Stimulated activated CD8-positive, alpha-beta memory T cell treated with anti-CD3 and anti-CD28 coated beads, Interleukin-7, amount 100 ng/mL, for 4 hours (primary cell): Measurements from ENCODE around the gene RRBP1.
A peak's percentile ranks its signal among the peaks of the same experiment; 100 is the strongest.

ENCODE experiments used
- DNase-seq, 2 donors: peaks; one replicate each; pipeline ENCODE4 v3.0.0-alpha.2; 2020; ENCODE audit warnings: low read depth in 2 of 2

Gene RRBP1

DNA sequence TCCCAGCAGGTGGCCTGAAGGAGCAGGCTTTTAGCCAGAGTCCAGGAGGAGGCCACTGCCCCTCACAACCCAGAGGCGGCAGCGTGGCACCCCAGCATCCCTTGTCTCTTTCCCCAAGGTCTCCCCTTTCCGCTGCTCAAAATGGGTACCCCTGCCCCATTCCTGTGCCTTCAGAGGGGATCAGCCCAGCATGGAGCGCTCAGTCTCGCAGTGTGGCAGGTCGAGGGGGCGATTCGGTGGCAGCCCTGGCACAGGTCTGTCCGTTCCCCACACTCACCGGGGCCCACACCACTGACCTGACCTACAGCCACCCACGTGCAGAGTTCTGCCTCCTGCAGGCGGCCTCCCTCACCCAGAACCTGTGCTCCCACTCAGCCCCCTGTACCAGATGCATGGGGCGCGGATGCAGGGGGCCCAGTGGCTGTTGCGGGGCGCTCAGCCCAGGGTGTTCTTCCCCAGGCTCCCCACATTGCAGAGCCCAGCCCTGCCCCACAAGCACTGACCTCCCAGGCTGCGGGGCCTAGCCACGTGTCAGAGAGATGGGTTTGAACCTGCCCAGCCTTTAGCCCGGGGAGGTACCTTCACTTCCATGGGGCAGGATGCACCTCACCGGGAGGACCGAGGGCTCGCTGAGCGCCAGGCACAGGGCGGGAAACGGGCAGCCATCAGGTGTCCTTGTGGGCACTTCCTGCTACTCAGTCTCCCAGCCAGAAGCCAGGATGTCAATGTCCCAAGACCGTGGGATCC is 70.3 kb downstream of the RRBP1 start:
- no peak for DNase-seq

DNA sequence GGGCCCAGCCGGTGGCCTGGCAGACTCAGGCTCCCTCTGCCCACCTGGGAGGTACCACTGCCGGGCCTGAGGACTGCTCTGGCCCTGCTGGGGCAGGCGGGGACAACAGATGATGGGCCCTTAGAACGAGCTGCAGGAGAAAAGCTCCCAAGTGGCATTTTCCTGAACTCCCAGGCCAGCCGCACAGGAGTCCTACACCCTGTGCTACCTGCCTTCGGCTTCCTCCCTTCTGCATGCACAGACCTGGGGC is 70.8 kb downstream of the RRBP1 start:
- DNase-seq: no peak

DNA sequence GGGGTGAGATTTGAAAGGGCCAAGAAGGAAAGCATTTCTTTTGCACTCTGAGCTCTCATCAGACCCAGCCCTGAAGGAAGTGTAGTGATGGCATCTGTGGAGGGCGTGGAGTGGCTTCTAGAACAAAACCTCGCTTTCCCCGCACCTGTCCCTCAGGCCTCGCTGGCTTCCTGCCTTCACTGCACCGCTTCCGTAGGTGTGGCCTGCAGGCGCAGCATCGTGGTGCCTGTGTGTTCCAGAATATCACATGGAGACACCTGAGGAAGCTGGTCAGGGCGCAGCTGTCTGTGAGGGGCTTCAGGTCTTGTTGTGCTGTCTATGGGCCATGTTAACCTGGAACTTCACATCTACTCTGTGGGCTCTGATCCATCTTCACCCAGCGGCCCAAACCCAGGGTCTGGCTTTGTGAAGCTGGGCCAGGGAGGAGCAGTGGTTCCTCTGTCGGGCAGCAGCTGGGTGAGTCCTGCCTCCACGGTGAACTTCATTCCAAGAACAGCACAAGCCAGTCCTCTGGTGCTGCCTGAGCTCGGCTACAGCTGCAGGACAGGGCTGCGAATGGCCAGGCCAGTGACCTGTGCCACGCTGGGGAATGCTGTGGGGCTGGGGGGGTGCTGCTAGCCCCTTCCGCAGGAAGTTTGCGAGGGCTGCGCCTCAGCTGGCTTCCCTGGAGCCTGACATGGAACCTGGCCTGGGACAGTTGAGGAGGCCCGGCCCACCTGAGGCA is 71.3 kb downstream of the RRBP1 start:
- DNase-seq: peak; percentile 37 to 46

DNA sequence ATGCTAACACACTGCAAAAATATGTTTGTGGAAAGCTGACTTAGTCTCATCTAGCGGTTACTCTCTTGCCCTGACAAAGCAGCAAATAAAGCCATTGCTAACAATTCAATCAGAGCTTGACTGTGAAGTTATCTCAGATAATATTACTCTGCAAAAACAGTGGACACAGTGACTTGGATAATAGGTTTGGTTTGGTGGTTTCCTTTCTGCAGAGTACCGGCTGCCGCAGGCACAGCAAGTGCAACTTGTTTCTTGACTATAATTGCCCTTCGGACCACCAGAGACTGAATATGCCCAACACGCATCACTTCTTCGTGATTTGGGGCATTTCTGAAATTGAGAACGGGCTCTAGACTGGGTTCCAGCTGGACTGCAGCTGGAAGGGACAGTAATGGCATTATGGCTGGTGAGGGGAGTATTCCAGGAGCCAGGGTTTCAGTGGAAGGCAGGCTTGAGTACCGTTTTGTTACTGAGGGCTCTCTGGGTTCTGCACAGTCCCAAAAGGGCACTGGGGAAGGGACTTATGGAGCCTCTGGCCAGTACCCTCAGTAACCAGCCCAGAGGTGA is 72.1 kb downstream of the RRBP1 start:
- no peak for DNase-seq

DNA sequence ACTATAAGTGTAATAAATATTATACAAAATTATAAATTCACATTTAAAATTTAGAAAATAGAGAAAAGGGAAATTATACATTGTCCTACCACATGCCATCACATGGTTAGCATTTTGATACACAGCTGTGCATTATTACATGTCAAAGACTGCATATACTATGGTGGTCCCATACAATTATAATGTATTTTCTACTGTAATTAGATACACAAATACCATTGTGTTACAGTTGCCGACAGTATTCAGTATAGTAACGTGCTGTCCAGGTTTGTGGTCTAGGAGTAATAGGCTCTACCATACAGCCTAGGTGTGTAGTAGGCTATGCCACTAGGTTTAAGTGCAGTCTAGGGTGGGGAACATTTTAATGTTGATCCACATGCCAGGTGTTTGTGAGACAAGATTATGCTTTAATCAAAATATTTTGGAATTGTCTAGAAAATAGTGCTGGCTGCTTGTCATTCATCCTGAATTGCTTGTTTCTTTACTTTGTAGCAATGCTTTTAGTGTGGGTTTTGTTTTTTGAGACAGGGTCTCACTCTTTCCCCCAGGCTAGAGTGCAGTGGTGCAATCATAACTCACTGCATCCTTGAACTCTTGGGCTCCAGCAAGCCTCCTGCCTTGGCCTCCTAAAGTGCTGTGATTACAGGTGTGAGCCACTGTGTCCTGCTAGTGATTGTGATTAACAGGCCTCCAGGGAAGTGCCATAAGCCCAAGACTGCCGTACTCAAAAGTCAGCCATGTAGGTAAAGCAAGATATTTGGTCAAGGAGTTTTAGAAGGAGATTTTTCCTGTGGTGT is 73.1 kb downstream of the RRBP1 start:
- no peak for DNase-seq

DNA sequence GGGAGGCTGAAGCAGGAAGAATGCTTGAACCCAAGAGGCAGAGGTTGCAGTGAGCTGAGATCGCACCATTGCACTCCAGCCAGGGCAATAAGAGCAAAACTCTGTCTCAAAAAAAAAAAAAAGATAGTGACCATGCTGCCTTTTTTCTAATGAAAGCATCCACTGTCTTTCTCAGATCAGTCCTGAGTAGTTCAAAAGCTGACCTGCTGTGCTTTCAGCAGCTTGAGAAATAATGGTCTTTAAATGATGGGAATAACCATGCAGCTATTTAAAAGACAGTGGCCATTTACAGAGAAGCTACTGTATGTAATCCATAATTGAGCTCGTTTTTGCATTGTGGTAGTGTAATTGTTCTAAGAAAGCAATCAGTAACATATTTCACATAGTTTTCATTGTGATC is 76.0 kb downstream of the RRBP1 start:
- DNase-seq: no peak

DNA sequence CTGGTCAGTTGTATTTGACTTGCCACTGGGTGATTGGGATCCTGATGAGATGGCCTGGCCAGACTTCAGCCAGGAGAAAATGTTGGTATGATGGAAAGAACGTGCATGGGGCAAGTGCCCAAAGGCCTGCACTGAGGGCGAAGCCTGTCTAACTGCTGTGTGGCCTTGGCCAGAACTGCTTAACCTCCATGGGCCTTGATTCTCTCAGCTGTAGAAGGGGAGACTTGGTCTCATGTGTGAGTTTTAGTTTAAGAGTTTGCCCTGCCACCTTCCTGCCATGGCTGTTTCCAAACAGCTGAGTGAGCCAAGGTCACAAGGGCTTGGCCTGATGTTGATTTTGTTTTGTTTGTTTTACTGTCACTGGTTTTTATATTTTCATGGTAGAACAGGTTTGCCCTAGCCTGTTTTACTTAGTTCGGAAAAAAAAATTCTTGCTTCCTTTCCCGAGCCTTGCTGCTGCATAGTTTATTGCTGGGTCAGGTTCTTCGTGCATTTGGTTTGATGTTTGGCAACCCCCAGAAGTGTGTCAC is 76.8 kb downstream of the RRBP1 start:
- DNase-seq: no peak

DNA sequence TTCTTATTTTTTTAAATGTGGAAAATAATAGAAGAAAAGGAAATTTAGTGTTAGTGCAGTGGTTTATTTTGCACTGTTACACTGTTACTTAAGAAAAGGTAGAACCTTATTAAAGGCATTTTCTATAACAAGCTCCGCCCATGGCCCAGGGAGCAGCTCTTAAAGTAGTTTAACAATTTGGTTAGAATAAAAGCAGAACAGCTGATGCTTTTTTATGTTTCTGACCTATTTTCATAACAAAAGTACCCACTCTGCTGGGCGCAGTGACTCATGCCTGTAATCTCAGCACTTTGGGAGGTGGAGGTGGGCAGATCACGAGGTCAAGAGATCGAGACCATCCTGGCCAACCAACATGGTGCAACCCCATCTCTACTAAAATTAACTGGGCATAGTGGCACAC is 79.5 kb downstream of the RRBP1 start:
- DNase-seq: no peak

DNA sequence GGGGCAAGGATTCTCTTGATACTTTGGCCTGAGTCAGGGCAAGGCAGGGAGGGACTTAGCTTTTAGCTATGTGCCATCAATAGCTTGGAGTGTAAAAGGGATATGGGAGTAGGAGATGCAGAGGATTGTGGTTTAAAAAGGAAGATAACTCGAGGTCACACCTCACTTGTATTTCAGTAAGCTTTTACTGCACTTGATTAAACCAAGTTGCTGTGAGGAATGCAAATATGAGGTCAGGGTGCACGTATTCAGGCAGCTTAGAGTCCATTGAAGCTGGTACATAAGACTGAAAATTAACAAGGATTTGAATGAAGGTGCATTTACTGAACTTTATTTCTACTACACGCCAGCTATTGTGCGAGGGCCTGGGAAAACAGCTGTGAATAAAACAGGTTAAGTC is 80.1 kb downstream of the RRBP1 start:
- no peak for DNase-seq

DNA sequence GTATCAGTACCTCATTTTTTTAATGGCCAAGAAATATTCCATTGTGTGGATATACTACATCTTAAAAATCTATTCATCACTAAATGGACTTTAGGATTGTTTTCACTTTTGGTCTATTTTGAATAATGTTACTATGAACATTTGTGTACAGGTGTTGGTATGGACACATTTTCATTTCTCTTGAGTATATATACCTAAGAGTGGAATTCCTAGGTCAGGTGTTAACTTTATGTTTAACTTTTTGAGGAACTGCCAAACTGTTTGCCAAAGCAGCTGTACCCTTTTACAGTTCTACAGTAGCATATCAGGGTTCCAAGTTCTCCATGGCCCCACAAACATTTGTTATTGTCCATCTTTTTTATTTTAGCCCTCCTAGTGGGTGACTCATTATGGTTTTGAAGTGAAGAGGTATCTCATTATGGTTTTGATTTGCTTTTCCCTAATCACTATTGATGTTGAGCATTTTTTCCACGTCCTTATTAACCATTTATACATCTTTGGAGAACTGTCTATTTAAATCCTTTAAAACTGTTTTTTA is 84.0 kb downstream of the RRBP1 start:
- DNase-seq: no peak

DNA sequence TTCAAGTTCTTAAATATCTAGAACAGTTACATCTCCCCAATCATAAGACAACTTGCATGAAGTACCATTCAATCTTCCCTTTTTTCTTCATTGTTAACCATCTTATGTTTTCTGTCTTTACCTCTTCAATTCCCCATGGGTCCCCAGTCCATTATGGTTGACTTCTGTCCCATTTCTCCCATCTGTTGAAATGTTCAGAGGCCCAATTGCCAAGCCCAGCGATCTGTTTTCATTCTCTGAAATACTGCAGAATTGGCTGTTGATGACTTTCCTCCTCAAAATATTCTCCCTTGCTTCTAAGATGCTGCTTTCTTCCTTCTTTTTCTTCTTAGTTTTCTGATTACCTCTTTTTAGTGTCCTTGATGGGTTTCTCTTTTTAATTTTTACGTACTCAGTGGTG is 86.2 kb downstream of the RRBP1 start:
- DNase-seq: no peak

DNA sequence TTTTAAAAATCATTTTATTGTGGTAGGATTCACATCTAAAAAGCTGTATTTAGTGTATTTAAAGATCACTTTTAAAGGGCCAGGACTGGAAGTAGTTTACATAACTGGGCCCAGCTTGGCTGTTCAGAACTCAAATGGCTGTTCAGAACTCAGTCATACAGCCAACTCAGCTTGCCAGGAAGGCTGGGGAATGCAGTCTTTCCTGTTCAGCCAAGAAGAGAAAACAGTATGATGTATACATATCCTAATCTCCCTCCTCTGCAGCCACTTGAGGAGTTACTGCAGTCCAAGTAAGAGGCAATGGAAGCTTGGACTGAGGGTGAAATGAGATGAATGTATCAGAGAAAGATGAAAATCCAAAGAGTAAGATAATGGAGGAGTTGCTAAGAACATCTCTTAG is 87.6 kb downstream of the RRBP1 start:
- DNase-seq: no peak

DNA sequence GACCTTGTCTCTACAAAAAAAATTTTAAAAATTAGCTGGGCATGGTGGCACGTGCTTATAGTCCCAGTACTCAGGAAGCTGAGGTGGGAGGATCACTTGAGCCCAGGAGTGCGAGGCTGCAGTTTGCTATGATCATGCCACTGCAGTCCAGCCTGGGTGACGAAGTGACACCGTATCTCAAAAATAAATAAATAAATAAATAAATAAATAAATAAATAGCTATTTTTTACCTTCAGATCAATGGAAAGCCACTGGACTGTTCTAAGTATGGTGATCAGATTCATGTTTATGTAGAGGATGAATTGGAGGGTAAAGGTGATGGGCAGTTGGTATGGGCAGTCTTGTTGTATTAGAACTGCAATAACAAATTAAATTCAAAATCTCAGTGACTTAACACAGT is 88.1 kb downstream of the RRBP1 start:
- DNase-seq: no peak

DNA sequence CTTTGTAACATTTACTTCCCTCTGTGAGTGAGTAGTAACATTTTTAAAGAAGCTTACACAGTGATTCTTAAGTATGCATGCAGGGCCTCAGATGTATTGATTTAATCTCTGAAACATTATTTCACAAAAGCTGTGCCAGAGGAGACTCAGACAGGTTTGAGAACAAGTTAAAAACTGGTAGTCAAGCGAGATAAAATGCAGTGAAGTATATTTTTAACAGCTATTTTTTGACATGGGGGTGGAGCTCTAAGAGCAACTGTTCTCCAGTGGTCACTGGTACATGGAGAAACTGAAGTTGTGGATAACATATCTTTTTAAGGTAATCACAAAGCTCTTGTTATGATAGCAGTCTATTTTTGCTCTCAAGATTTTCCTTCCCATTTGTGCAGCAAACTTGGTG is 91.8 kb downstream of the RRBP1 start:
- no peak for DNase-seq

DNA sequence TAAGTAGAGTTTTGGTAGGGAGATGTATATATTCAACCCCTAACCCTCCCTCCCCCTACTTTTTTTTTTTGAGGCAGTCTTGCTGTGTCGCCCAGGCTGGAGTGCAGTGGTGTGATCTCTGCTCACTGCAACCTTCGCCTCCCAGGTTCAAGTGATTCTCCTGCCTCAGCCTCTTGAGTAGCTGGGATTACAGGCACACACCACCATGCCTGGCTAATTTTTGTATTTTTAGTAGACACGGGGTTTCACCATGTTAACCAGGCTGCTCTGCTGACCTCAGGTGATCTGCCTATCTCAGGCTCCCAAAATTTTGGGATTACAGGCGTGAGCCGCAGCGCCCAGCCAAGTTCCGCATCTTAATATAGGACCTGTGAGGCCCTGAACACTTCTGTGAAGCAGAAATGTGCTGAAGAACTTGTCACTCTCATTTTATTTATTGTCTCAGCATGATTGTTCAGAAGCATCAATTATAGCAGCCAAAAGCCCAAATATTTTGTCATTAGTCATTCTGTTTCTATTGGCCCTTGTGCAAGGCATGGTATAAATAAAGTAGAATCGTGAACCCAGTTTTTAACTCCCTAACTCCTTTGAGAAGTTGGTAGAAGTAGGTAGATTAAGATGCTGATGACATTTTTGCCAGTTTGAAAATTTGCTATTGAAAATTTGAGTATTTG is 92.7 kb downstream of the RRBP1 start:
- DNase-seq: no peak

DNA sequence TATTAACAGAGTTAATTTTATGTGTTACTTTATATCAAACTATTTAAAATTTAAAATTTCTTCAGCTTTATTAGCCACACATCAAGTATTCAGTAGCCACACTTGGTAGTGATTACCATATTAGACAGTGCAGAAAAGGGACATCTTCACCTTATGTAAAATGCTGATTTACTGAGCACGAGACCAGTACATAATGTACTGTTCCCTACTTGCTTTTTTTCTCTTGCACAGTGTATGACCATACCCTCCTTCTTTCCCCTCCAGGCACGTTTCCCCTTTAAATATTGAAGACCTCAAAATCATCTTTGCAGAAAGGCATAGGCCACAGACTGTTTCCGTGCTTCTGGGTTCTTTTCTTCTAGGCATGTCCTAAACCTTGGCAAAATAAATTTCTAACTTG is 94.2 kb downstream of the RRBP1 start:
- DNase-seq: no peak

DNA sequence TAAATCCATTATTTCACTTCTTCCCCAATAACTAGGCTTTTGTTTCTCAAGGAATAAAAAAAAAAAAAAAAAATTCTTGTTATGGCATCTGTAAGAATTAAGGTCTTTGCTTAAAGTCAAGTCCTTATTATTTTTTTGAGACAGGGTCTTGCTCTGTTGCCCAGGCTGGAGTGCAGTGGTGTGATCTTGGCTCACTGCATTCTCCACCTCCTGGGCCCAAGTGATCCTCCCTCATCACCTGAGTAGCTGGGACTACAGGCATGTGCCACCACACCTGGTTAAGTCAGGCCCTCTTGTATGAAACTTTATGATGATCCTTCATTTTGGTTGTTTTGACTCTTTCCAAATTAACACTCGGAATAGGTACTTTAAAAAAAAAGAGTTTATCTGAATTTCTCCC is 94.9 kb downstream of the RRBP1 start:
- no peak for DNase-seq

DNA sequence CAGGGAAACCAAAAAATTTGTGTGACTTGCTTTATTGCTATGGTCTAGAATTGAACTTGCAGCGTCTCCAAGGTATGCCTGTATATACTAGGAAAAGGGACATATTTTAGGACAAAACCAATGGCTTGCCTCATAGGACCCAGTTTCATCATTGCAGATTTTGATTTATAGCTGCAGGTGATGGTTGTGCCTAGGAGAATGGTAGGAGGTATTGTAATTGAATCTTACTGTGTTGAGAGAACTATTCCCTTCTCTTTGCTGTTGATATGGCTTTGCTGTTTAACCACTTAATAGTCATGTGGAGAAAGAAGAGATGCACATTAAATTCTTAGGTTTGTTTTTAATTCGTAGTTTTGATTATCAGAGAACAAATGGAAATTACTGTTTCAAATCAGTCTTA is 95.8 kb downstream of the RRBP1 start:
- no peak for DNase-seq

DNA sequence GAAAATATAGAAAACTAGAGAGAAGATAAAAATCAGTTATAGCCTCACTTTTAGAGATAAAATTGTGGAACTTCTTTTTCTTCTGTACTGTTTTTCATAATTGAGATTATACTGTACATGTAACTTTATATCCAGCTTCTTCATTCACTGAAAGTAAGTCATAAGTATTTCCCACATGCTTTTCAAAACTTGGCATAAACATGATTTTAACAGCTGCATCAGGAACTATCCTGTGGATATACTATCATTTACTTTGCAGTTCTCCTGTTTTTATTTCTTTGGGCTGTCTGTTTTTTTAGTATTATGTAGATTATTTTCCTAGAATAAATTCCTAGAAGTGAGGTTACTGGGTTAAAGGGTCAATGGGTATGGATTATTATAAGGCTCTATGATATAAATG is 97.4 kb downstream of the RRBP1 start:
- DNase-seq: no peak

DNA sequence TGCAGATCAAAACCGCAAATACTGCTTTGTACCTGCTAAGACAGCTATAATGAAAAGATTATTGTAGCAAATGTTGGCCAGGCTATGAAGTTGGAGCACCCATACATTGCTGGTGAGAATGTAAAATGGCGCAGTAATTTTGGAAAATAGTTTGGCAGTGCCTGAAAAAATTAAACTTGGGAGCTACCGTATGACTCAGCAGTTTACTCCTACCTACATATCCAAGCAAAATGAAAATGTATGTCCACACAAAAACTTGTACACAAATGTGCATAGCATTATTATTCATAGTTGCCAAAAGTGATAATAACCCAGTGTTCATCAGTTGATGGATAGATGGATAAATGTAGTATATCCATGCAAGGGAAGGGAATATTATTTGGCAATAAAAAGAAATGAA is 98.9 kb downstream of the RRBP1 start:
- DNase-seq: no peak

DNA sequence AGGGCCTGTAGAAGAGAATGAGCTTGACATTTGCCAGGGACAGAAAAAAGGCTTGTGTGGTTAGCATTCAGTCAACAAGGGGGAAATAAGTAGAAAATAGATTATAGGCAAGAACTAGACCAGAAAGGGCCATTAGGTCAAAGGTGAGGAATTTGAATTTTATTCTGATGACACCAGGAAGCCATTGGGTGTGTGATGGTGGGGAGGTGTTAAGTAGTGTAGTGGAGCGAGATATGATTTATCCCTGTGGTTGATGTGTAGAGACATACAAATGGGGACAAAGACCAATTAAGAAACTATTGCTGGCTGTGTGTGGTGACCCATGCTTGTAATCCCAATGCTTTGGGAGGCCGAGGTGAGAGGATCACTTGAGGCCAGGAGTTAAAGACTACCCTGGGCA is 101.1 kb downstream of the RRBP1 start:
- no peak for DNase-seq
